IMR-90 (cell line): ENCODE measurements around the gene ATP8B3.

Experiments used
- BHLHE40 ChIP-seq: fragments of 150-350 bp; IDR thresholded peaks from 2 replicates; pipeline ENCODE4 v1.6.1; 2016; ENCODE audit warnings: mild to moderate bottlenecking, low read depth, low read length
- CEBPB ChIP-seq: IDR thresholded peaks from 2 replicates; pipeline ENCODE4 v1.6.1; 2012; ENCODE audit warnings: low read depth, low read length, improper control_type of control experiment
- CTCF ChIP-seq: conservative IDR thresholded peaks from 2 replicates; pipeline ENCODE4 v1.5.1; 2012; ENCODE audit warnings: mild to moderate bottlenecking, low read depth, low read length, improper control_type of control experiment
- FOS ChIP-seq: fragments of 150-350 bp; IDR thresholded peaks from 2 replicates; pipeline ENCODE4 v1.6.1; 2016; ENCODE audit warnings: low read depth, low read length
- MAZ ChIP-seq: IDR thresholded peaks from 2 replicates; pipeline ENCODE4 v1.6.1; 2012; ENCODE audit warnings: low read depth, mild to moderate bottlenecking, low read length, improper control_type of control experiment, moderate library complexity, borderline replicate concordance
- MXI1 ChIP-seq: IDR thresholded peaks from 2 replicates; pipeline ENCODE4 v1.6.1; 2012; ENCODE audit warnings: low read depth, mild to moderate bottlenecking, low read length, moderate library complexity, borderline replicate concordance
- NFE2L2 ChIP-seq: fragments of 150-350 bp; IDR thresholded peaks from 2 replicates; pipeline ENCODE4 v1.6.1; 2016; ENCODE audit warnings: low read depth, mild to moderate bottlenecking, low read length
- POLR2A ChIP-seq: IDR thresholded peaks from 2 replicates; pipeline ENCODE4 v1.6.1; 2012; ENCODE audit warnings: mild to moderate bottlenecking, low read depth, low read length
- RAD21 ChIP-seq: IDR thresholded peaks from 2 replicates; pipeline ENCODE4 v1.6.1; 2012; ENCODE audit warnings: low read length, improper control_type of control experiment
- RCOR1 ChIP-seq: IDR thresholded peaks from 2 replicates; pipeline ENCODE4 v1.6.1; 2012; ENCODE audit warnings: mild to moderate bottlenecking, low read length, improper control_type of control experiment; ENCODE audit not compliant: insufficient replicate concordance
- SMC3 ChIP-seq: fragments of 150-350 bp; IDR thresholded peaks from 2 replicates; pipeline ENCODE4 v1.6.1; 2016; ENCODE audit warnings: low read depth, mild to moderate bottlenecking, antibody characterized with exemption, low read length, moderate library complexity
- TF ChIP-seq, protein P1 (sequence below): fragments of 150-350 bp; IDR thresholded peaks from 2 replicates; pipeline ENCODE4 v1.6.1; 2017; ENCODE audit warnings: mild to moderate bottlenecking, antibody characterized with exemption, low read length, low read depth

GRCh38 chr19:1814391-1814790 lies 2.3 kb upstream of the ATP8B3 start:
- TF ChIP-seq CTCF (no peak), CEBPB (no peak), NFE2L2 (no peak), POLR2A (no peak), RCOR1 (no peak), RAD21 (no peak), BHLHE40 (no peak), MXI1 (no peak), SMC3 (no peak), MAZ (no peak), FOS (no peak)
- TF ChIP-seq, protein P1, sequence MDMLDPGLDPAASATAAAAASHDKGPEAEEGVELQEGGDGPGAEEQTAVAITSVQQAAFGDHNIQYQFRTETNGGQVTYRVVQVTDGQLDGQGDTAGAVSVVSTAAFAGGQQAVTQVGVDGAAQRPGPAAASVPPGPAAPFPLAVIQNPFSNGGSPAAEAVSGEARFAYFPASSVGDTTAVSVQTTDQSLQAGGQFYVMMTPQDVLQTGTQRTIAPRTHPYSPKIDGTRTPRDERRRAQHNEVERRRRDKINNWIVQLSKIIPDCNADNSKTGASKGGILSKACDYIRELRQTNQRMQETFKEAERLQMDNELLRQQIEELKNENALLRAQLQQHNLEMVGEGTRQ, result no peak
